ENCODE results near the gene LHFPL6. TPM values are rescaled to one million over a fixed set of nuclear protein-coding genes. Genes with fewer than 3 reads are reported as not detected.

The LHFPL6 gene
- total and polyA plus RNA-seq, 2 experiments from 2014 or later = 91.2 to 111 TPM

GRCh38 chr13:39401756-39402155, 201.2 kb downstream of the LHFPL6 start:
- Histone ChIP-seq H3K4me3 (no peak overlapping the region), H3K36me3 (ENCODE audit: low read depth) (no peaks in the 10 kb centered on the region), H2AFZ (no peak overlapping the region), H3K4me1 (ENCODE audit: insufficient read depth) (no peaks in the 10 kb centered on the region; the same call in 1 of the 2 replicates), H3K9me3 (ENCODE audit: low read depth) (no peaks in the 10 kb centered on the region), H3K4me2 (ENCODE audit: unreplicated experiment) (no peak overlapping the region), H3K79me2 (ENCODE audit: insufficient read depth) (0 out of 2 replicates have a peak, but pooled peaks cover 6% of the 10 kb centered on the region), H3K9ac (no peak overlapping the region), H3K9me2 (ENCODE audit: insufficient read depth) (no peaks in the 10 kb centered on the region), H4K20me1 (ENCODE audit: insufficient read depth) (no peaks in the 10 kb centered on the region), H3K27ac (no peak overlapping the region), H3F3A (ENCODE audit: insufficient read depth) (no peaks in the 10 kb centered on the region), H3K27me3 (replicated peaks; ENCODE audit: insufficient read depth) (no peaks in the 10 kb centered on the region)
- in situ Hi-C loops (cut with MboI) = no loop called here
- TF ChIP-seq EZH2phosphoT487 (IDR thresholded peaks at IDR 0.05; ENCODE audit: insufficient read depth, low read depth) (no peak), EZH2 (IDR thresholded peaks at IDR 0.05; ENCODE audit: insufficient read depth, poor library complexity, severe bottlenecking) (no peak)
- WGBS, 2 experiments (ENCODE audit: low coverage in 1 of 2, low lambda C conversion rate in 2 of 2, missing lambda C conversion rate in 2 of 2) = 96 to 100% methylated on average over 3 of the region's 3 CpGs
- DNase-seq = no peak

DNA sequence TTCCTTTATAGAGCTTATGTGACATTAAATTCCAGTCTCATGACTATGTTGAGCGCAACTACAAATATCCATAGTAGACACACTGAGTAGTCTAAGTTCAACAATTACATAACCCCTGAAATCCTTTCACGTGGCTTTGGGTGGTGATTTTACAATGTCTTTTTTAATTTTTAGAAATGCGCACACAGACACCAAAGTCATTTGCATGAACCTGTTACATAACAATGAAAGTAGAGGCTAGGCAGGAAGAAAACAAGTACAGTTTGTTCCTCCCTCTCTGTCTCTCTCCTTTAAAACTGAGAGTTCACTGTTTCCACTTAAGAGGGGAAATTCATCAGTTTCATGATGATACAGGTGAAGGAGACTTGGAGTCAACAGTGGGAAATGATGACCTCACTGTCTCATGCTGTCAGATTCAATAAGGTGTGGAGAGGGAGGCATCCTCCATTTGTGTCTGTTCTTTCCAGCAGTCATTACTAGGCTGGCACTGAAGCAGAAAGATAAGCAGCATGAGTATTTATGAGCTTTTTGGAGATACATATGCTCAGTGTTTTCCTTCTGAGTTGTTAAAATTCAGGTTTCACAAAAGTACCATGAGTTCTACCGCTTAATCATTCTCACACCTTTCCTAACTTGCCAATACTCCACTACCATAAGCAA, 201.8 kb downstream of the LHFPL6 start:
- no peaks in the 10 kb centered on the region for H3K9me3 ChIP-seq (ENCODE audit: low read depth)
- H3K4me3 ChIP-seq = no peak overlapping the region
- H2AFZ ChIP-seq = no peak overlapping the region
- no peak overlapping the region for H3K9ac ChIP-seq
- no peaks in the 10 kb centered on the region for H3K9me2 ChIP-seq (ENCODE audit: insufficient read depth)
- H4K20me1 ChIP-seq (ENCODE audit: insufficient read depth) = no peaks in the 10 kb centered on the region
- H3K27me3 ChIP-seq (replicated peaks; ENCODE audit: insufficient read depth) = no peaks in the 10 kb centered on the region
- no peak overlapping the region for H3K27ac ChIP-seq
- no peaks in the 10 kb centered on the region for H3F3A ChIP-seq (ENCODE audit: insufficient read depth)
- no peak overlapping the region for H3K4me2 ChIP-seq (ENCODE audit: unreplicated experiment)
- in situ Hi-C loops (cut with MboI) = no loop called here
- H3K79me2 ChIP-seq (ENCODE audit: insufficient read depth) = 0 out of 2 replicates have a peak, but pooled peaks cover 6% of the 10 kb centered on the region
- WGBS, 2 experiments (ENCODE audit: low coverage in 1 of 2, low lambda C conversion rate in 2 of 2, missing lambda C conversion rate in 2 of 2) = 86% methylated on average over 4 of the region's 4 CpGs
- TF ChIP-seq EZH2 (IDR thresholded peaks at IDR 0.05; ENCODE audit: insufficient read depth, poor library complexity, severe bottlenecking) (no peak), EZH2phosphoT487 (IDR thresholded peaks at IDR 0.05; ENCODE audit: insufficient read depth, low read depth) (no peak)
- no peaks in the 10 kb centered on the region; the same call in 1 of the 2 replicates for H3K4me1 ChIP-seq (ENCODE audit: insufficient read depth)
- DNase-seq = no peak
- no peaks in the 10 kb centered on the region for H3K36me3 ChIP-seq (ENCODE audit: low read depth)

DNA sequence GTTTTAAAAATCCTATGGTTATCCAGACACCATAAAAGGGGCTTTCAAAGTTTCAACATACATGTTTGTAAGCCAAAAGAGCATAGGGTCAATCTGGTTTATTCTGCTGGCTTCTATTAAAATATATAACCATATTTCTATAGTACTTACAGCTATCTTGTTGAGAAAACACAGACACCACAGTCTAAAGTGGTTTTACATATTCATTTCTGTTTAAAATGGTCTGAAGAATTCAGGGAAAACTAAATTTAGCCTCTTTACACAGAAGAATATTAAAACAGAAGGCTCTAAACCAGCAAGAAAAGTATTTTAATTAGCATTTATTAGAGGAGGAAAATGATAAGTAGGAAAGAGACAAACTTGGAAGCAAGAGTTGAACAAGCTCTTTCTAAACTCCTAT, 203.9 kb downstream of the LHFPL6 start:
- no peaks in the 10 kb centered on the region; the same call in 1 of the 2 replicates for H3K4me1 ChIP-seq (ENCODE audit: insufficient read depth)

GRCh38 chr13:39397896-39398265, 205.1 kb downstream of the LHFPL6 start:
- 17 to 24% methylated on average over 3 of the region's 3 CpGs for WGBS, 2 experiments (ENCODE audit: low coverage in 1 of 2, low lambda C conversion rate in 2 of 2, missing lambda C conversion rate in 2 of 2)
- H3K27me3 ChIP-seq (replicated peaks; ENCODE audit: insufficient read depth) = no peaks in the 10 kb centered on the region
- H3K4me1 ChIP-seq (ENCODE audit: insufficient read depth) = no peaks in the 10 kb centered on the region; the same call in 1 of the 2 replicates
- H2AFZ ChIP-seq = no peak overlapping the region
- no peaks in the 10 kb centered on the region for H3K36me3 ChIP-seq (ENCODE audit: low read depth)
- in situ Hi-C loops (cut with MboI) = no loop called here
- H3K27ac ChIP-seq = no peak overlapping the region
- no peaks in the 10 kb centered on the region for H3K9me2 ChIP-seq (ENCODE audit: insufficient read depth)
- H3F3A ChIP-seq (ENCODE audit: insufficient read depth) = no peaks in the 10 kb centered on the region
- no peak for TF ChIP-seq EZH2phosphoT487 (IDR thresholded peaks at IDR 0.05; ENCODE audit: insufficient read depth, low read depth)
- TF ChIP-seq EZH2 (IDR thresholded peaks at IDR 0.05; ENCODE audit: insufficient read depth, poor library complexity, severe bottlenecking) = no peak
- DNase-seq = peak; percentile 33
- H3K79me2 ChIP-seq (ENCODE audit: insufficient read depth) = 0 out of 2 replicates have a peak, but pooled peaks cover 6% of the 10 kb centered on the region
- no peaks in the 10 kb centered on the region for H3K9me3 ChIP-seq (ENCODE audit: low read depth)
- no peaks in the 10 kb centered on the region for H4K20me1 ChIP-seq (ENCODE audit: insufficient read depth)
- H3K4me2 ChIP-seq (ENCODE audit: unreplicated experiment) = no peak overlapping the region
- no peak overlapping the region for H3K4me3 ChIP-seq
- H3K9ac ChIP-seq = no peak overlapping the region

More for the DNA sequence above, 203.9 kb downstream of the LHFPL6 start:
- Histone ChIP-seq H3K9me2 (ENCODE audit: insufficient read depth) (no peaks in the 10 kb centered on the region), H3K27ac (no peak overlapping the region), H3K27me3 (replicated peaks; ENCODE audit: insufficient read depth) (no peaks in the 10 kb centered on the region), H3K79me2 (ENCODE audit: insufficient read depth) (0 out of 2 replicates have a peak, but pooled peaks cover 6% of the 10 kb centered on the region), H3K9me3 (ENCODE audit: low read depth) (no peaks in the 10 kb centered on the region), H2AFZ (no peak overlapping the region), H3K36me3 (ENCODE audit: low read depth) (no peaks in the 10 kb centered on the region), H3K9ac (no peak overlapping the region), H3K4me2 (ENCODE audit: unreplicated experiment) (no peak overlapping the region), H3F3A (ENCODE audit: insufficient read depth) (no peaks in the 10 kb centered on the region), H4K20me1 (ENCODE audit: insufficient read depth) (no peaks in the 10 kb centered on the region), H3K4me3 (no peak overlapping the region)
- no peak for DNase-seq
- in situ Hi-C loops (cut with MboI) = no loop called here
- TF ChIP-seq EZH2phosphoT487 (IDR thresholded peaks at IDR 0.05; ENCODE audit: insufficient read depth, low read depth) (no peak), EZH2 (IDR thresholded peaks at IDR 0.05; ENCODE audit: insufficient read depth, poor library complexity, severe bottlenecking) (no peak)

Data from GM23248 (cell line).